Activated CD4-positive, alpha-beta T cell treated with anti-CD3 and anti-CD28 coated beads, Interleukin-2, amount 50 U/mL, for 24 hours (primary cell): Measurements from ENCODE around the gene SIDT2.

ENCODE experiments used
- DNase-seq, 2 donors: peaks; one replicate each; pipeline ENCODE4 v3.0.0-alpha.2; 2020; ENCODE audit warnings: low read depth in 1 of 2, low spot score in 1 of 2

Gene SIDT2

DNA sequence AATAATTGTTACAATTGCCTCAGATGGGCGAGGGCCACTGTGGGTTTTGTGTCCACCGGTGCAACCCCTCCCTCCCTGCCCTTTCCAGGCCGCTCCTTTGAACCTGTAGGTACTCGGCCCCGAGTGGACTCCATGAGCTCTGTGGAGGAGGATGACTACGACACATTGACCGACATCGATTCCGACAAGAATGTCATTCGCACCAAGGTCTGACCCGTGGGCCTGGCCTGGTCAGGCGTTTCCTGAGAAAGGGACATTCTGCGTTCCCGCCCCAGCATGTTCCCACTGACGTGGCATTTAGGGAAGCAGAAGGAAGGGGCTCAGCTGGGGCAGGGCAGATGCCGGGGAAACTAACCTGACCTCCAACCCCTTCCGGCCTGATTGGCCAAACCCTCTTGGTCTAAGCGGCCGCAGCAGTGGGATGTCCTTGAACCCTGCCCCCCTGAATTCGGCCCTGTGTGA lies 10.1 kb downstream of the SIDT2 start:
- no peak for DNase-seq

- DNase-seq, result no peak
These were observed 10.8 kb downstream of the SIDT2 start for GRCh38 chr11:117189191-117189940.

DNA sequence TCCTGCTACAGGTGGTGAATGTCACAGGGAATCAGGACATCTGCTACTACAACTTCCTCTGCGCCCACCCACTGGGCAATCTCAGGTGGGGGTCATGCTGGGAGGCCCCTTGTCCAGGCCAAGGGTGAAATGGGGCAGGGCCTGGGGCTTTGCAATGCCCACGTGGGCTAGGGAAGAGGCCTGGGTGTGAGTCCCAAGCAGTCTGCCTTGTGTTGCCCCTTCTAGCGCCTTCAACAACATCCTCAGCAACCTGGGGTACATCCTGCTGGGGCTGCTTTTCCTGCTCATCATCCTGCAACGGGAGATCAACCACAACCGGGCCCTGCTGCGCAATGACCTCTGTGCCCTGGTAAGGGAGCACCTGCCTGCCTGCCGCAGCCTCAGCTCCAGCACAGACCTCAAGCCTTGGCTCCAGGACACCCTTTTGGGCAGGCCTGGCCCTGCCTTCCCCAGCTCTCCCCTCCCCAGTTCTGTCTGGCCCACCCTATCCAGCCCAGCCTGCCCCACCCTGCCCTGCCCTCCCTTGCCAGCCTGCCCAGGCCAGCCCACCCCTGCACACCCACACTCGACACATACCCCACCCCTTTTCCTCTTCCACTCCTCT lies 11.5 kb downstream of the SIDT2 start:
- DNase-seq, result no peak

GRCh38 chr11:117191680-117192400 lies 13.3 kb downstream of the SIDT2 start:
- no peak for DNase-seq

DNA sequence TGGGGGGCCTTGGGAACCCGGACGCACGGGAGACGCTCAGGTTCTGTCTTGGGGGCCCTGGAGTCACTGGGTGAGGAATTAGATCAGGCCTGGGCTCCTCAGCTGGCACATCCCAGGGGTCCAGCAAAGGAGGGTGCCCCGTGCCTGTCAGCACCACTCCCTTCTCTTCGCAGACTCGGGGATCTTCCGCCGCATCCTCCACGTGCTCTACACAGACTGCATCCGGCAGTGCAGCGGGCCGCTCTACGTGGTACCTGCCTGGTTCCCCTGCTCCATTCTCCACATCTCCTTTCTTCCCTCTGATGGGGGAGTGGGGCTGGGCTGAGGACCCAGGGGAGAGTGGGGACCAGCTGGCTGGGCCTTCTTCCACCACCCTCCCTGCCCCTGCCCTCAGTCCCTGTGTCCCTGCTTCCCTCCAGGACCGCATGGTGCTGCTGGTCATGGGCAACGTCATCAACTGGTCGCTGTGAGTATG lies 13.9 kb downstream of the SIDT2 start:
- no peak for DNase-seq

DNA sequence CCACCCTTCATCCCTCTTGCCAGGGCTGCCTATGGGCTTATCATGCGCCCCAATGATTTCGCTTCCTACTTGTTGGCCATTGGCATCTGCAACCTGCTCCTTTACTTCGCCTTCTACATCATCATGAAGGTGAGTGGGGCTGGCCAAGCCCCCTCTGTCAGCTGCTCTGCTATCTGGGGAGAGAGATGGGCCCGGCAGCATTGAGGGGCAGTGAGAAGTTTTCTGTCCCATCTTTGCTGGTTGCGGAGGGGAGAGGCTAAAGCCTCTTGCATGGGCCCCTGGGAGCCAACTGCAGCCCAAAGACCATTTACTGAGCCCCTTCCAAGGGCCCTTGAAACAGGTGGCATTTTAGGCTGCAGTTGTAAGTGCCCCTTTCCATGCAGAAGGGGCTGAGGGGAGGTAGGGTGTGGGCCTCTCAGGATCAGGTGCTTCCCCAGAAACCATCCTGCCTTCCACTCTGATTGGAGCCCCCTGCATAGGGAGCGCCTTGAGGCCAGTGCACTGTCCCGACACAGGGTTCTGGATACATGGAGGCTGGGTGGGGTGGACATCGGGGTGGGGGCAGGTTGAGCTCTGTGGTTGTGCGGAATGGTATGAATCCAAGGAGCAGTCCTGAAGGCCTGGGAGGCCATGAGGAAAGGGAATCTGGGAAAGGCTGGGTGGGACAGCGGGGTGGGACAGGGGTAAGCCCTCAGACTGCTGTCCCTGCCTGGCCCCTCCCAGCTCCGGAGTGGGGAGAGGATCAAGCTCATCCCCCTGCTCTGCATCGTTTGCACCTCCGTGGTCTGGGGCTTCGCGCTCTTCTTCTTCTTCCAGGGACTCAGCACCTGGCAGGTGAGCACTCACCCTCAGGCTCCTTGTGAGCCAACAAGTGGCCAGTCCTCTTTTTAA lies 14.8 kb downstream of the SIDT2 start:
- no peak for DNase-seq

DNA sequence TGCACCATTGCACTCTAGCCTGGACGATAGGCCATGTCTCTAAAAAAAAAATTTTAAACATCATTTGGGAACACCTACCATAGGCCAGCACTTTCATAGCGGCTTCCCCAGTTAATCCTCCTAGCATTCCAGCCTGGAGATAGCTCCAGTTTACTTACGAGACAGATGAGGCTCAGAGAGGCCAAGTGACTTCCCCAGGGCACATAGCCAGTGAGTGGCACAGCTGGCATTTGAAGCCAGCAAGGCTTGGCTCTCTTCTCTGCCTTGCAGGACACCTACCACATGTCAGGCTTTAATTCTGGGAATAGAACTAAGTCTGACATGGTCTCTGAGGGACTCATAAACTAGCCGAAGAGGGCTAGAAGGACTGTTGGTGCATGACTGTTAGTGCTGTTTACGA lies 15.7 kb downstream of the SIDT2 start:
- no peak for DNase-seq

DNA sequence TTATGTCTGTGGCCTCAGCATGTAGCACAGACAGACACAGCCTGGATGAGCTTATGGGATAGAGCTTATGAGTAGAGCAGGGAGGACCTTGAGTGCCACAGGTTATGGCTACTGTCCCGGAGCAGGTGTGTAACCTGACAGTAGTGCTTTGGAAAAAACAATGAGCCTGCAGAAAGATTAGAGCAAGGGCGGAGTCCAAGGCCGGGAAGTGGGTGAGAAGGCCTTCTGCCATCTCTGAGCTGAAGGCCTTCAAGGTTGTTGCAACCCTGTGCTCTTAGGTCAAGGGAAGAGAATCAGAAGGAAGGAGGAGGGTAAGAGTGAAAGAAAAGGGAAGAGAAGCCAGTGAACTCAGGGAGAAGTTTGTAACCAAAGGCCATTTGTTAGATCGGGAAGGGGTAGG lies 16.7 kb downstream of the SIDT2 start:
- no peak for DNase-seq

DNA sequence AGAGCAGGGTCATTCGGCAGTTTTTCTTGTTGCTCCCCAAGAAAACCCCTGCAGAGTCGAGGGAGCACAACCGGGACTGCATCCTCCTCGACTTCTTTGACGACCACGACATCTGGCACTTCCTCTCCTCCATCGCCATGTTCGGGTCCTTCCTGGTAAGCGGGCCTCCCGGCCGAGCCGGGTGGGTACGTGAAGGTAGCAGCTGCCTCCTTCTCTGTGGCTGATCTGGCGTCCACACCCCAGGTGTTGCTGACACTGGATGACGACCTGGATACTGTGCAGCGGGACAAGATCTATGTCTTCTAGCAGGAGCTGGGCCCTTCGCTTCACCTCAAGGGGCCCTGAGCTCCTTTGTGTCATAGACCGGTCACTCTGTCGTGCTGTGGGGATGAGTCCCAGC lies 17.2 kb downstream of the SIDT2 start:
- no peak for DNase-seq

GRCh38 chr11:117197006-117197405 lies 18.5 kb downstream of the SIDT2 start:
- no peak for DNase-seq

DNA sequence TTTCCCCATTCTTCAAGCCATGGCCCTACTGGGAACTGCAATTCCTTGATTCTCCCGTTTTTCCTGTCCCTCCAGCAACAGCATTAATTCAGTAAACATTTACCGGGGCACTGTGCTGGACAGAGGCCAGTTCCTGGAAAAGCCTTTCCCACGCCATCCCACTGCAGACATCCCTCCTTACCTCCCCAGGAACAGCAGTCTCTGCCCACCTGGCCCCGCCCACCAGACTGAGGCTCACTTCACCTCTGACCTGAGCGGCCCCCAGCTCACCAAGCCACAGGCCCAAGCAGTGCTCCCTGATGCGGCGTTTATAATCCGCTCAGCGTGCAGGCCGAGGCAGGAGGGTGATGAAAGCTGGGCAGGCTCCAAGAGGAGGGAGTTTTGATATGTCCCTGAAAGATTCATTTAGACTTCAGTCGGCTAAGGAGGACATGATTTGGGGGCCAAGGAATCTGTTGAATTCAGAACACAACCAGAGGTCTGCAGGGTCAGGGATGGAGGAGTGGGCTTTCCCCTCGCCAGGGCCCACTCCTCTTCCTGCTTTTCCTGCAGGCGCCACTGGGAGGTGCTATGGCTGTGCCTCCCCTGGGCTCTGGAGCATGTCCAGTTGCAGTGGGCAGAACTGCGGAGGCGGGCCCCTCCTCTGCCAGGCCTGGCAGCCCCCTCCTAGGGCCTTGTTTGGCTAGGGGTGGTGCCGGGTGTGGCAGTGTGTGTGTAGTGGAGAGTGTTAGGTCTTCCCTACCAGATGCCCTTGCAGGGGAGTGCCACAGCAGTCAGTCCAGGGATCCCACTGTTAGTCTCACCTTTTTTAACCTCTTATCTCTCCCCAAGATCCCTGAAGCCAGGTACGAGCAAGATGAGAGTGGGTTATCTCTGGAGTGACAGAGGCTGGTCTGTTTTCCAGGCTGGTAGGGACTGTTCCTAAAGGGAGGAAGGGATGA lies 19.2 kb downstream of the SIDT2 start:
- no peak for DNase-seq

DNA sequence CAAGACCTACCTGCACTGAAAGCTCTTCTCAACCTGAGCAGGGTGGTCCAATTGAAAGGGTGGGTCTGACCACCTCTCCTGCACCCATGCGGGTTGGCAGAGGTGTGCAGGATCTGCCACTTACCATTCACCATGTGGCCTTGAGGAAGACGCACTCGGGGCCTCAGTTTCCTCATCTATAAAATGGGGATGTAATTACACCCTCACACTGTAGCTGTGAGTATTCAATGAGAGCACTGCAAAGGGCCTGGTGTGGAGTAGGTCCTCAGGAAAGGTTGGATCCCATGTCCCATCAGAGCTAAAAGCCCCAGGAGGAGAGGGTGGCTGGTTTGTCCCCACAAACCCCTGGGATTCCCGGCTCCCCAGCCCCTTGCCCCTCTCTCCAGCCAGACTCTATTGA lies 20.1 kb downstream of the SIDT2 start:
- DNase-seq, result no peak

GRCh38 chr11:117199053-117199915 lies 20.7 kb downstream of the SIDT2 start, which contains the start of gene TAGLN:
Gene TAGLN, plus strand, starts transcription at chr11:117199370. Its CDS starts 3,644 bp downstream, at chr11:117203014.
- no peak for DNase-seq

- DNase-seq, result no peak
These were observed 21.6 kb downstream of the SIDT2 start for GRCh38 chr11:117199916-117200812.

DNA sequence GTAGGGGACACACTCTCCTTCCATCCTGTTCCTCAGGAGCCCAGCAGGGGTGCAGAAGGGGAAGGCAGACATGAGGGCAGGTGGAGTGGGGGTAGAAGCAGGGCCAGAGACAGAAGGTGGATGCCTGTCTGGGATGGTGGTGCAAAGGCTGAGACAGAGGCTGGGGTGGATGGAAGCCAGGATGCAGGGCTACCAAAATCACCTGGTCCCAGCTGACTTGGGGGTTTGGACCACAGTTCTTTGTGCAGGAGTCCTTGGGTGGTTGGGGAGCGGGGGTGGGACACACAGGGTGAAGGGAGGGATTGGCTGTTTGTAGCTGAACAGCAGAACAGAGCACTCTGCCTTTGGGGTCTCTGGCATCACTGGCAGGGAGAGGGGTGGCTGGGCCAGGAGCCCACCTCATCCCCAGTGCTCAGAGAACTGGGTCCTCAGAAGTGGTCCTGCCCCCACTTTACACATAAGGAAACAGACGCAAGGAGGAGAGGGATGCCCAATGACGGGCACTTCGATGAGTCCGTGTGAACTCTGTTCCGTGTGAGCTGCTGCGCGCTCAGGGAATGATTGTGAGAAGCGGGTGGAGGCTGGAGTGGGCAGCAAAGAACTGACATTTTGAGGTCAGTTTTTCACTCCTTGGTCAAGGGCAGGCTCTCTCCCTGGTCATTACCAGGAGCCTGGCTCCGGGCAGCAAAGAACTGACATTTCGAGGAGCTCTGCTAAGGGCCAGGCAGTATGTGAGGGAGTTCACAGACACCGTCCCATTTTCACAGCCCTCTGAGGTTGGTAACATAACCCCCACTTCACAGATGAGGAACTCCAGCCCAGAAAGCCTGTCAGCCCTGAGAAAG lies 22.5 kb downstream of the SIDT2 start:
- DNase-seq, result no peak

- DNase-seq, result no peak
These were observed 23.2 kb downstream of the SIDT2 start for GRCh38 chr11:117201658-117202305.
